GM21576 (cell line): Measurements from ENCODE around the gene SYNGAP1.
A peak's percentile ranks its signal among the peaks of the same experiment; 100 is the strongest.
"Not testable (repeated sequence)": the region's sequence is repeated elsewhere in the genome, so short reads cannot be mapped to it uniquely, and the experiment has no call there.

Source experiments
- ATAC-seq: cut with Tn5 transposase; IDR thresholded peaks from one replicate; pipeline ENCODE4 v1.9.1; 2021; ENCODE audit warnings: mild to moderate bottlenecking, moderate library complexity; ENCODE audit not compliant: unreplicated experiment

SYNGAP1 gene

DNA sequence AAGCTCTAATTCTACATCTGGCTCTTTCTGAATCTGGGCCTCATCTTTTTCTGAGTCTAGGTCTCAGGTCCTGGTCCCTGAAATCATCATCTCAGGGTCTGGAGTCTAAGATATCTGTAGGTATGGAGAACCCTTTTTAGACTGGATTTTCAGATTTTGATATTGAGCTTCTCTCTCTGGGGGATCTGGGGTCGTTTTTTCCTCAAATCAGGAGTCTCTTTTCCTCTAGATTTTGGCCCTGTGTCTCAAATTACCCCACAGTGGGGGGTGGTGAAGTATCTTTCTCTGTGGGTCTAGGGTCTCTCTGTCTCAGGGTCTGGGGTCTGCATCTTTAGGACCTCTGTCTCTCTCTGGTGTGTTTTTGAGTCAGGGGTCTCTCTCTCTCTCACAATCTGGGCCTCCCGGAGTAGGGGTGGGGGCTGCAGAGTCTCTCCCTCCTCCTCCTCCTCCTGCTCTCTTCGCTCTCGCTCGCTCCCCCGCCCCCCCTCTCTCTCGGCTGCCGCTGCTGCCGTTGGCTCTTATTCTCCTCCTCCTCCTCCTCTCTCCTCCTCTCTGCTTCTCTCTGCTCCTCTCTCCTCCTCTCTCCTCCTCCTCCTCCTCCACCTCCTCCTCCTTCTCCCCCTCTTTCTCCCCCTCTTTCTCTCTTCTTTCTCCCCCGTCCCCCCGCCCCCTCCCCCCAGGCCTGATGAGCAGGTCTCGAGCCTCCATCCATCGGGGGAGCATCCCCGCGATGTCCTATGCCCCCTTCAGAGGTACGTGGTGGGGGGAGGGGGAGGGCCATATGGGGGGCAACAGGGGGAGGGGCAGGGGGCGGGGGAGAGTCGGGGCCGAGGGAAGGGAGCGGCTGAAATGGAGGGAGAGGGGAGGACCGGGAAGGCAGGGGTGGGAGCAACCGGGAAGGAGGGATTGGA is at the start of gene SYNGAP1:
SYNGAP1 (plus strand) TSS at position 486 of the 911 bp plus-strand sequence; CDS start at position 686, 200 bp downstream.
- ATAC-seq, result no peak

DNA sequence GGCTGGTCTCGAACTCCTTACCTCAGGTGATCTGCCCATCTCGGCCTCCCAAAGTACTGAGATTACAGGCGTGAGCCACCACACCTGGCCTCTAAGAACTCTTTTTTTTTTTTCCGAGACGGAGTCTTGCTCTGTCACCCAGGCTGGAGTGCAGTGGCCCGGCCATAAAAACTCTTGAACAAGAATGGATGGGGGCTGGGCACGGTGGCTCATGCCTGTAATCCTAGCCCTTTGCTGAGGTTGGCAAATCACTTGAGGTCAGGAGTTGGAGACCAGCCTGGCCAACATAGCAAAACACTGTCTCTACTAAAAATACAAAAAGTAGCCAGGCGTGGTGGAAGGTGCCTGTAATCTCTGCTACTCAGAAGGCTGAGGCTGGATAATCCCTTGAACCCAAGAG is 48.0 kb upstream of the SYNGAP1 start:
- ATAC-seq, result not testable (repeated sequence)

DNA sequence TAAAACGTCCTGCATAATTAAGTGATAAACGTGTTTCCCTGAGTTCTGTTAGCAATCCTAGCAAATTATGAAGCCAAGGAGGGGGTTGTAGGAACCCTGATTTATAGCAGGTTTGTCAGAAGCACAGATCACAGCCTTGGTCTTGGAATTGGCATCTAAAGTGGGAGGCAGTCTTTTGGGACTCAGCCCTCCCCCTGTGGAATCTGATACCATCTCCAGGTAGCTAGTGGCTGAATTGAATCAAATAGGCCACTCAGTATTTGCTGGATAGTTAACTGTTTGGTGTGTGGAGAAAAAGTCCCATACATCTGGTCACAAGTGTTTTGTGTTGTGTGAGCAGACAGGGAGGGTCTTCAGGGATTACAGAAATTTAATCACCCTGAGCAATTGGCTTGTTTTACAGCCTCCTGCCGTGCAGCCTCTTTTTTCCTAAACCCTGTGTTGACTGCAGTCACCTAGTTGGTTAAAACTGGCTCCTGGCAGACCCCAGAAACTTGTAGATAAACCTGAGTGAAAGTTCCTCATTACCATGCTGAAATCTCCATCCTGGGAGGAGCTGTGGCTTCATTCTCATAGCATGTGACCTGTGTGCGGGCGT is 47.2 kb upstream of the SYNGAP1 start:
- no peak for ATAC-seq

- no peak for ATAC-seq
Measured at GRCh38 chr6:33373960-33374910, 45.6 kb upstream of the SYNGAP1 start.

GRCh38 chr6:33375143-33375671 is 44.7 kb upstream of the SYNGAP1 start:
- no peak for ATAC-seq

DNA sequence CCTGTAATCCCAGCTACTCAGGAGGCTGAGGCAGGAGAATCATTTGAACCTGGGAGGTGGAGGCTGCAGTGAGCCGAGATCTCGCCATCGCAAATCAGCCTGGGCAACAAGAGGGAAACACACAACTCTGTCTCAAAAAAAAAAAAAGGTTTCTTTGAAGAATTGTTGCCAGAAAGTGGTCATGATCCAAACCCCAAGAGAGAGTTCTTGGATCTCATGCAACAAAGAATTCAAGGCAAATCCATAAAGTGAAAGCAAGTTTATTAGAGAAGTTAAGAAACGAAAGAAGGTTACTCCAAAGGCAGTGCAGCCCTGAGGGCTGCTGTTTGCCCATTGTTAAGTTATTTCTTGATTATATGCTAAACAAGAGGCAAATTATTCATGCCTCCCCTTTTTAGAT is 42.7 kb upstream of the SYNGAP1 start:
- no peak for ATAC-seq

- ATAC-seq, result not testable (repeated sequence)
Measured at GRCh38 chr6:33379184-33379583, 40.7 kb upstream of the SYNGAP1 start.

DNA sequence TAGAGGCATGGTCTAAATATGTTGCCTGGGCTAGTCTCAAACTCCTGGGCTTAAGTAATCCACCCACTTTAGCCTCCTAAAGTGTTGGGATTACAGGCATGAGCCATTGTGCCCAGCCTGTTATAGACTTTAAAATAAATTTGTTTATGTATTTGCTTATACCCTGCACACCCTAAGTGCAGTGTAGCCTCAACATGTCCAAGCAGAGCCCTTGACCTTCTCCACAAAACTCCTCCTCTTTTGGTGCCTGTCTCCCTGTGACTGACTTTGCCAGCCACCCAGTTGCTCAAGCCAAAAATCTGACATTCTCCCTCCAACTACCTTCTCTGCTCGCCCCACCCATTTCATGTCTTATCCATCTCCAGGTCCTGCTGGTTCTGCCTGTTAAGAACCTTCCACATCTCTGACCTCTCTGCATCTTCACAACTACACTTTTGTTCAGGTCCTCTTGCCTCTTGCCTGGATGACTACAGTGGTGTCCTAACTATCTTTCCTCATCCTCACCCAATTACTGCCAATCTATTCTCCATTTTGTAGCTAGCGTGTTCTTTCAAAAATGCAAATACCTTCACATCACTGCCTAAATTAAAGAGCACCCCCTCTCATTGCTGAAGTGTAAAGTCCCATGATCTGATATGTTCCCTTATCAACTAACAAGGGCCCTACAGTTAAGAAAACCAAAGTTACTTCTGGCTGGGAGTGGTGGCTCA is 39.4 kb upstream of the SYNGAP1 start:
- ATAC-seq, result no peak

DNA sequence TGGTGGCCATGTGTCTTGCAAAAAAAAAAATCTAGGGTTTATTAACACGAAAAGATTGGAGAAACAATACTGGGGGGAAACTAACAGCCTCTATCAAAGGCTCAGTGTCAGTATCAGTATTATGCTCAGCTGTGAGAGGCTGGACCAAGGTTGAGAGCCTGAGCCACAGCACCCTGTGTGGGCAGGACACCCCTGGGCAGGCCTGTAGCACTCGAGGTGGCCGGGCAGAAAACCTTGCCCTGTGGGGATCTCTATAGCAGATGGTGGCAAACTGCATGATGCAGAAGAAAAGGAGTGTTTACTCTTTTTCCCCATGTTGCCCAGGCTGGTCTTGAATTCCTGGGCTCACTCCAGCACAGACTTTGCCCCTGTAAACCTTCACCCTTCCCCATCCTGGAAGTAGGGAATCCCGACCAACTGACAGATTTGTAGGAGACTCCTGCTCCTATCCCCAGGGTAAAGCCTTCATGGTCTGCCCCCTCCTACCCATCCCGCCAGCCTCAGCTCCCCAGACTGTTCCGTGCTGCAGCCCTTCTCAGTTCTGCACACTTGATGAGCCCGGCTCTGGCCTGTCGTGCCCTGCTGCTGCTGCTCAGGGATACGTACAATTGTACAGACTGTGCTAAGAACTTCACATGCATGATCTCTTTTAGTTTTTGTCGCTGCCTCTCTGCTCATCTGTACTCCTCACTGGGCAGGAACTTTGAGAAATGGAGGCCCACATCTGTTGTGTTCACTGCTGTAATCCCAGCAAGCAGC is 36.3 kb upstream of the SYNGAP1 start:
- no peak for ATAC-seq

- ATAC-seq, result no peak
Measured at GRCh38 chr6:33384581-33385020, 35.3 kb upstream of the SYNGAP1 start.

DNA sequence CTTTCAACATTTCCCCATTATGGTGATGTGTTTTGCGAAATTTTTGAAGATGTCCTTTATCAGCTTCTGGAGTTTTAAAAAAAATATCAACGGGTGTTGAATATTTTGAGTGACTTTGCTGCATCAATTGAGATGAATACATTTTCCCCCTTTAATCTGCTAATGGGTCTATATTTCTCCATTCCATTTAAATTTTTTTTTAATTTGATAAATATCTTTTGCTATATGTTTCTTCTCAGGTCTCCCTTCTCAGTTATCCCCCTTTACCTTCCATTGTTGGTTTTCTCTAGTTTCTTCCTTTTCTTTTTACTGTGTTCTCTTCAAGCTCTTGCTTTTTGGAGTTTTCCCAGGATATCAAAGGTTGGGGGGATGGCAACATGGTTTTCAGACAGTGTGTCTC is 29.7 kb upstream of the SYNGAP1 start:
- ATAC-seq, result no peak

- no peak for ATAC-seq
Measured at GRCh38 chr6:33390767-33391277, 29.0 kb upstream of the SYNGAP1 start.

- peak; percentile 89 for ATAC-seq
Measured at GRCh38 chr6:33391278-33391921, 28.5 kb upstream of the SYNGAP1 start, which contains the start of gene KIFC1. Gene KIFC1, plus strand, starts transcription at chr6:33391823. Its CDS starts 163 bp downstream, at chr6:33391986.

DNA sequence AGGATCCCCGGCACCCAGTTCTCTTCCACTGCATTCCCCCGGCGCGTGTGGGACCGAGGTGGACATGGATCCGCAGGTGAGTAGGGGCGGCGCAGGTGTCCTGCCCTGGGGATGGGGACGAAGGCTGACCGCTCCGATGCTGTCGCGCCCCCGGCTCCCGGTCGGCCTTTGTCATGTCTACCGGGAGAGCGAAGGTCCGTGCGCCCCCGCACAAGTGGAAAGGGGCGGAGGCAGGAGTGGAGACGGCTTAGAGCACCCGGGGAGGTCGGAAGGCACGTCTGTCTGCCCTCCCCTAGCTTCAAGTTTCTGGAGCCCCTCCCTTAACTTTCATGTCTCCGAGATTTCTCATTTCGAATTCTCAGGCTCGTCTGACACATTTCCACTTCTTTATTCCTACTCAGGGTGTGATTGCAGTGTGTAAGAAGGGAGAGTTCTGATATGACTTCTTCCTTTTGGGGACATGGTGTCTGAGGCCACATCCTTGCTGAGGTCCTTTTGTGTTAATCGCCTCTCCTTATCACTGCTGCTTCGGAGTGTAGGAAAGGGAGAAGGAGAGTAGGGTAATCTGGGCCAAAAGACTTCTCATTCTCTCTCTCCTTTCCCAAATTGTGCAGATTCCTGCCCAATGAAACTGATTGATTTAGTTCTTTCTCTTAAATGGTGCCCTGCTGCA is 27.8 kb upstream of the SYNGAP1 start:
- peak; percentile 11 for ATAC-seq

- no peak for ATAC-seq
Measured at GRCh38 chr6:33392595-33392948, 27.3 kb upstream of the SYNGAP1 start.

DNA sequence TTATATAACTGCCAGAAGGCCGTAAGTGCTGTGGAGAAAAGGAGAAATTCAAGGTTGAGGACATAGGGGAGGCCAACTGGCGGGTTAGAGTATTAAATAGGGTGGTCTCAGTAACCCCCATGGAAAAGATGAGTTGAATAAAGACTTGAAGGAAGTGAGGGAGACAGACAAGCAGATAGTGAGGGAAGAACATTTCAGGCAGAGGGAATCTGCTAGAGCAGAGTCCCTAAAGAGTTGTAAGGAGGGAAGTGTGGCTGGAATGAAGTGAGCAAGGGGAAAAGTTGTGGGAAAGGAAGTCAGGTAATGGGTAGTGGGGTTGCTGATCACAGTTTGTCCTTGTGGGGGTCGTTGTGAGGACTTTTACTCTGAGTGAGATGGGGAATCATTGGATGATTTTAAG is 26.9 kb upstream of the SYNGAP1 start:
- no peak for ATAC-seq

DNA sequence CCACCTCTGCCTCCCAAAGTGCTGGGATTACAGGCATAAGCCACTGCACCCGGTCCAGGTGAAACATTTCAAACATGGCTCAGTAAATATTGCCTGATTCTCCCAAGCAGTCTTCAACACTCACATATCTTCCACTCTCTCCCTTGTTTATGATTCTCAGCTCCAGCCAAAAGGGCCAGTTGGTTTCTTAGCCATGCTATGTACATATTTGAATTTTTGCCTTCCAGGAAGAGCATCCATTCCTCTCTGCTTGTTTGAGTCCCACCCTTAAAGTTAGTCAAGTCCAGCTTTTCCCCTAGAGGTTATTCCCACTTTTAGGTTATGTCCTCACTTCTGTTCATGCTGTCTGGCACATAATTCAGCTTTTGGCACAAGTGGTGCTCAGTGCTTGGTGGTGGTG is 22.3 kb upstream of the SYNGAP1 start:
- no peak for ATAC-seq

- ATAC-seq, result not testable (repeated sequence)
Measured at GRCh38 chr6:33398601-33399000, 21.3 kb upstream of the SYNGAP1 start.
